Measurements from ENCODE around the gene PLA2G5.

- TF ChIP-seq POLR2A (IDR thresholded peaks at IDR 0.05) (no peak), CTCF (IDR thresholded peaks at IDR 0.05) (no peak)
Measured at GRCh38 chr1:20028125-20028524, 41.9 kb upstream of the PLA2G5 start.

Measured in lower leg skin (tissue), 3 donors.